Thyroid gland (tissue), 4 donors: ENCODE measurements around the gene MRPS6.

Experiments
- POLR2A ChIP-seq, 2 donors: fragments of 450-650 bp; IDR thresholded peaks; one replicate each; pipeline ENCODE4 v1.6.1; 2017; ENCODE audit warnings: antibody characterized with exemption in 2 of 2, mild to moderate bottlenecking in 2 of 2, moderate library complexity in 1 of 2
- TF ChIP-seq, protein P1 (sequence below), 6 experiments: fragments of 200-600 bp in 3 of 6; fragments of 450-650 bp in 3 of 6; sonication (generic) in 3 of 6; IDR thresholded peaks; one replicate each; pipeline ENCODE4 v1.5.1; 2016 to 2019; ENCODE audit warnings: antibody characterized with exemption in 6 of 6, mild to moderate bottlenecking in 2 of 6, inconsistent platforms in 1 of 6, moderate library complexity in 1 of 6

DNA sequence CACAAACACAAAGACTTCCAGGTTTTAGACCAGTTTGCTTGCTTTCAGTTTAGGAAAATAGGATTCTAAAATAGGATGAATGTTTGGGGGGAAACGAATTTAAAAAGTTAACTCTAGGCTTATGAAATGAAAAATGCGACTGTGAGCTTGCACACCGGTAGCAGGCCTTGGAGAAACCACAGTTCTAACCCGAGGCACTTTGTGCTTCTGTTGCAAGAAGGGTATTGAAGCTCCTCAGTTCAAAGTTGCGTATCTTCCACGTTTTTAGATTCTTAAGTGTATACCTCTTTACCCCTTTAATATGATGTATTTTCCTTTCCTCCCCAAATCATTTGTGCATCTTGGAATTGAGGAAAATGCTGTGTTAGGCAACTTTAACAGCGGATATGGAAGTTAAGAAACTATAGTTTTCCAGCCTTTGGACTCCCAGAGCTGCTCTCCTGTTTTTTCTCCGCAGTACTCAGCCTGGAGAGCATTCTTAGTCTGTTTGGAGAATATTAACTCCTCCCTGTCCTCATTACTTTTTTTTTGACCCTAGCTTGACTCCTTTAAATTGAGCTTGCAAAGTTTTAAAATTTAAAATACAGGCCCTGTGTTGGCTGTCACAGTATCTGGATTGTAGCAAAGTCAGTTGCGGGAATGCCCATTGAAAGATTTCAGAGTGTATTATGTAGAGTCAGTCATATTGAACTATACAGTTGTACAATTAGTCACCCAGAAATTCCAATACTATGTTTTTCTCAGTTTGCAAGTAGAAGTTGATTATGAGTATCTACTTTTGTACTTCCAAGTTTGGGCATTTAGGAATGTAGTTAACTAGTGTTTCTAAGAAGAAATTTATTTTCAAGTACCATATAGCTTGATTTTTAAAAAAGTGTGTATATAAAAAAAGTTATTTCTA, 2.6 kb downstream of the MRPS6 start:
- TF ChIP-seq, protein P1, sequence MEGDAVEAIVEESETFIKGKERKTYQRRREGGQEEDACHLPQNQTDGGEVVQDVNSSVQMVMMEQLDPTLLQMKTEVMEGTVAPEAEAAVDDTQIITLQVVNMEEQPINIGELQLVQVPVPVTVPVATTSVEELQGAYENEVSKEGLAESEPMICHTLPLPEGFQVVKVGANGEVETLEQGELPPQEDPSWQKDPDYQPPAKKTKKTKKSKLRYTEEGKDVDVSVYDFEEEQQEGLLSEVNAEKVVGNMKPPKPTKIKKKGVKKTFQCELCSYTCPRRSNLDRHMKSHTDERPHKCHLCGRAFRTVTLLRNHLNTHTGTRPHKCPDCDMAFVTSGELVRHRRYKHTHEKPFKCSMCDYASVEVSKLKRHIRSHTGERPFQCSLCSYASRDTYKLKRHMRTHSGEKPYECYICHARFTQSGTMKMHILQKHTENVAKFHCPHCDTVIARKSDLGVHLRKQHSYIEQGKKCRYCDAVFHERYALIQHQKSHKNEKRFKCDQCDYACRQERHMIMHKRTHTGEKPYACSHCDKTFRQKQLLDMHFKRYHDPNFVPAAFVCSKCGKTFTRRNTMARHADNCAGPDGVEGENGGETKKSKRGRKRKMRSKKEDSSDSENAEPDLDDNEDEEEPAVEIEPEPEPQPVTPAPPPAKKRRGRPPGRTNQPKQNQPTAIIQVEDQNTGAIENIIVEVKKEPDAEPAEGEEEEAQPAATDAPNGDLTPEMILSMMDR (IDR thresholded peaks at IDR 0.05): no peak
- peak in 1 of 2 donors; percentile 26 for TF ChIP-seq POLR2A (IDR thresholded peaks at IDR 0.05)
